ENCODE data around the gene NLRX1. TPM values are rescaled to one million over a fixed set of nuclear protein-coding genes. Genes with fewer than 3 reads are reported as not detected.
"Not testable (repeated sequence)": the region's sequence is repeated elsewhere in the genome, so short reads cannot be mapped to it uniquely, and the experiment has no call there.

NLRX1 gene
- total RNA-seq, 1 experiment from 2014 or later: 7.5 TPM

DNA sequence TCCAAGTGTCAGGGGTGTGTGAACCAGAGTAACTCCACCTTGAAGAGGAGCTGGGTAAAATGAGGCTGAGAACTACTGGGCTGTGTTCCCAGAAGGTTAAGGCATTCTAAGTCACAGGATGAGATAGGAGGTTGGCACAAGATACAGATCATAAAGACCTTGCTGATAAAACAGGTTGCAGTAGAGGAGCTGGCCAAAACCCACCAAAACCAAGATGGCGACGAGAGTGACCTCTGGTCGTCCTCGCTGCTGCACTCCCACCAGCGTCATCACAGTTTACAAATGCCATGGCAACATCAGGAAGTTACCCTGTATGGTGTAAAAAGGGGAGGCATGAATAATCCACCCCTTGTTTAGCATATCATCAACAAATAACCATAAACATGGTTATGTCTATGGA is 32.7 kb downstream of the NLRX1 start:
- not testable (repeated sequence) for H3K9ac ChIP-seq (ENCODE audit: low read length); H3K27ac ChIP-seq (ENCODE audit: low read length); DNase-seq; H3K4me3 ChIP-seq (ENCODE audit: low read length); H2AFZ ChIP-seq (ENCODE audit: low read length); H4K20me1 ChIP-seq (ENCODE audit: insufficient read depth, low read depth, low read length); H3K9me3 ChIP-seq (ENCODE audit: low read length); H3K4me2 ChIP-seq (ENCODE audit: low read depth, low read length, poor library complexity, severe bottlenecking); H3K36me3 ChIP-seq (ENCODE audit: insufficient read depth, low read length); H3K9me2 ChIP-seq (replicated peaks; ENCODE audit: insufficient read depth, low read length); H3K27me3 ChIP-seq (ENCODE audit: low read length); H3K79me2 ChIP-seq (ENCODE audit: low read length)
- H3K4me1 ChIP-seq (ENCODE audit: low read length): peaks cover 11% of the 10 kb centered on the region

DNA sequence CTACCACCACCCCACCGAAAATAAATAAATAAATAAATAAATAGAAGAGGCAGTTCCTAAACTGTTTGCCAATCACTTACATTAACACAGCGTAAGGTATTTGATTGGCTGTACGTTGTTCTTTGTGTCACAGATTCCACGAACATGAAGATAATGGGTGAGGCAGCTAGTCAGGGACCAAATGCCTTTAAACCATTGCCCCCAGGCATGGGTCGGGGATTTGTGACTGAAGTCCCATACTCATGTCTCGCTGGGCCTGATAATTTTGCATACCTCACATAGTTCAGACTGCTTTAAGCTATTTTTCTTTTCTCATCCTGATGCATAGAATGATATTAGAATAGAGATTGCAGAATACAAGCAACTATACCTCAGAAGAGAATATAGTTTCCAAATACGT is 34.0 kb downstream of the NLRX1 start:
- H2AFZ ChIP-seq (ENCODE audit: low read length): no peak overlapping the region

DNA sequence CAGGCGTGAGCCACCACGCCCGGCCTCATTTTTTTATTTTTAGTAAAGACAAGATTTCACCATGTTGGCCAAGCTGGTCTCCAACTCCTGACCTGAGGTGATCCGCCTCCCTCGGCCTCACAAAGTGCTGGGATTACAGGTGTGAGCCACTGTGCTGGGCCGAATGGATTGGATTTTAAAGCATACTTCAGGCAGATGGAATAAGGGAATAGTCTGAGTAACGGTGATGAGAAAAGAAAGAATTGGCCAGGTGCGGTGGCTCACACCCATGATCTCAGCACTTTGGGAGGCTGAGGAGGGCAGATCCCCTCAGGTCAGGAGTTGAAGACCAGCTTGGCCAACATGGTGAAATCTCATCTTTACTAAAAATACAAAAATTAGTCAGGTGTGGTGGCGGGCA is 35.5 kb downstream of the NLRX1 start:
- H3K79me2 ChIP-seq (ENCODE audit: low read length): peaks cover 27% of the 10 kb centered on the region
- H3K4me1 ChIP-seq (ENCODE audit: low read length): peaks cover 24% of the 10 kb centered on the region
- H2AFZ ChIP-seq (ENCODE audit: low read length): no peak overlapping the region
- H3K4me2 ChIP-seq (ENCODE audit: low read depth, low read length, poor library complexity, severe bottlenecking): no peak overlapping the region
- H3K27me3 ChIP-seq (ENCODE audit: low read length): no peaks in the 10 kb centered on the region
- no peaks in the 10 kb centered on the region for H4K20me1 ChIP-seq (ENCODE audit: insufficient read depth, low read depth, low read length)
- H3K36me3 ChIP-seq (ENCODE audit: insufficient read depth, low read length): no peaks in the 10 kb centered on the region
- H3K9me3 ChIP-seq (ENCODE audit: low read length): no peaks in the 10 kb centered on the region
- no peak overlapping the region for H3K9ac ChIP-seq (ENCODE audit: low read length)
- H3K4me3 ChIP-seq (ENCODE audit: low read length): no peak overlapping the region
- no peak overlapping the region for H3K27ac ChIP-seq (ENCODE audit: low read length)
- no peak for DNase-seq
- H3K9me2 ChIP-seq (replicated peaks; ENCODE audit: insufficient read depth, low read length): no peaks in the 10 kb centered on the region

More for the DNA sequence above, 34.0 kb downstream of the NLRX1 start:
- no peaks in the 10 kb centered on the region for H3K9me2 ChIP-seq (replicated peaks; ENCODE audit: insufficient read depth, low read length)
- peaks cover 12% of the 10 kb centered on the region for H3K79me2 ChIP-seq (ENCODE audit: low read length)
- no peak overlapping the region for H3K4me2 ChIP-seq (ENCODE audit: low read depth, low read length, poor library complexity, severe bottlenecking)
- H3K4me1 ChIP-seq (ENCODE audit: low read length): peaks cover 14% of the 10 kb centered on the region
- H3K36me3 ChIP-seq (ENCODE audit: insufficient read depth, low read length): no peaks in the 10 kb centered on the region
- H3K27ac ChIP-seq (ENCODE audit: low read length): no peak overlapping the region
- no peak overlapping the region for H3K4me3 ChIP-seq (ENCODE audit: low read length)
- H3K9me3 ChIP-seq (ENCODE audit: low read length): no peaks in the 10 kb centered on the region
- no peaks in the 10 kb centered on the region for H3K27me3 ChIP-seq (ENCODE audit: low read length)
- H3K9ac ChIP-seq (ENCODE audit: low read length): no peak overlapping the region
- DNase-seq: no peak
- no peaks in the 10 kb centered on the region for H4K20me1 ChIP-seq (ENCODE audit: insufficient read depth, low read depth, low read length)

DNA sequence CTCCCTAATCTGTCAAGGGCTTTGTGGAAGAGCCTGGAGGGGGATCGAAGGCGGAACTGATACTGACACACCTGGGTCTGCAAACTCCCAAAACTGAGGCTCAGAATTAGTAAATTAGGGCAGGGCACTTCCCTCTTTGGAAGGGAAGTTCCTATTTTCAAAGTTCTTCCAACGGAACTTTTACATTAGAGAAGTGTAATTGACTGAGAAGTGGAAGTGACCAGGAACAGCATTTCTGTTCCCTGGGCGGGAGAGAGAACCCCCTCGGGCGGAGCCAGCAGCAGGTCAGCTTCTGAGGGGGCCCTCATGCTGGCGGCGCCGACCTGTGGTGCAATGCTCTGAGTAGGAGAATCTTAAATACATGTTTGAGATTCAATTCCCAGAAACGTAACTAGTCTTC is 36.6 kb downstream of the NLRX1 start:
- peak; percentile 52 for DNase-seq
- no peaks in the 10 kb centered on the region for H3K36me3 ChIP-seq (ENCODE audit: insufficient read depth, low read length)
- H3K27ac ChIP-seq (ENCODE audit: low read length): 0 out of 2 replicates have a peak overlapping the region, but pooled peaks have one; percentile 34
- peak overlapping the region; percentile 88 for H3K9ac ChIP-seq (ENCODE audit: low read length)
- peaks cover 24% of the 10 kb centered on the region for H3K4me1 ChIP-seq (ENCODE audit: low read length)
- H3K9me2 ChIP-seq (replicated peaks; ENCODE audit: insufficient read depth, low read length): no peaks in the 10 kb centered on the region
- H3K4me2 ChIP-seq (ENCODE audit: low read depth, low read length, poor library complexity, severe bottlenecking): peak overlapping the region; percentile 78
- H3K27me3 ChIP-seq (ENCODE audit: low read length): no peaks in the 10 kb centered on the region
- H4K20me1 ChIP-seq (ENCODE audit: insufficient read depth, low read depth, low read length): no peaks in the 10 kb centered on the region
- no peaks in the 10 kb centered on the region for H3K9me3 ChIP-seq (ENCODE audit: low read length)
- peaks cover 37% of the 10 kb centered on the region for H3K79me2 ChIP-seq (ENCODE audit: low read length)
- peak overlapping the region; percentile 43; the same call in 1 of the 2 replicates for H2AFZ ChIP-seq (ENCODE audit: low read length)
- peak overlapping the region; percentile 90 for H3K4me3 ChIP-seq (ENCODE audit: low read length)

DNA sequence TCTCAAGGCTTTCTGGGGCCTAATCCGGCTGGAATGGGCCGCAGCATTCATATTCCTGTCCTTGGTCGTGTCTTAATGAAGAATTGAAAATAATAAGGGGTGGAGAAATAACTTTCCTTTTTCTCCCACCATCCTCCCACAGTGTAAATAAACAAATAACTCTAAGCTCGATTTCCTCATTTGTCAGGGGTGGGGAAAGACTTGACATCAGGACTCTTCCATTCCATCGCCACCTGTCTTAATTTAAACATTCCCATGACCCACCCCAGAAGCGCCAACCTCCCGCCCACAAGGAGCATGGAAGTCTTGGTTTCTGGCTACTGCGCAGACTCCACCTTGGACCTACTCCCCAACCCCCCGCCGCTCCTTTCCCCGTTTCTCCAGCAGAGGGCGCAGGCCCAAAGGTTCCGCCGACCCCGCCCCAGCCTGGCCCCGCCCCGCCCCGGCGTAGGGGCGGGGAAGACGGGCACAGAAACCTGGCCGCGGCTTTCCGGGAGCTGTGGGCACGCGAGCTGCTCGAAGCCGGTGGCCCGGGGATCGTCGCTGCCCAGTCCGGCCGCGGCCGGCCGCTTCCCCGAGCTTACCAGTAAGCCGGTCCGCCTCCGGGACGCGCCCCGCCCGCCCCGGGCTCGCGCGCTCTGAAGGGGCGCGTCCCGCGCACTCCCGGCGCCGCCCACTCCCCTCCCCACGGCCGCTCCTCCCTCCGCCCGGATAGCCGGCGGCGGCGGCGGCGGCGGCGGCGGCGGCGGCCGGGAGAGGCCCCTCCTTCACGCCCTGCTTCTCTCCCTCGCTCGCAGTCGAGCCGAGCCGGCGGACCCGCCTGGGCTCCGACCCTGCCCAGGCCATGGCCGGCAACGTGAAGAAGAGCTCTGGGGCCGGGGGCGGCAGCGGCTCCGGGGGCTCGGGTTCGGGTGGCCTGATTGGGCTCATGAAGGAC is 37.3 kb downstream of the NLRX1 start, which contains the start of gene CBL:
Gene CBL (plus strand): TSS at position 766 of the 937 bp plus-strand sequence. CDS start 79 bp downstream, at position 845.
- Histone ChIP-seq H3K27ac (ENCODE audit: low read length) (peak within 1 kb of the TSS; percentile 77), H3K9me3 (ENCODE audit: low read length) (no peaks in the 10 kb centered on the region), H3K9ac (ENCODE audit: low read length) (peak within 1 kb of the TSS; percentile 88), H4K20me1 (ENCODE audit: insufficient read depth, low read depth, low read length) (no peaks in the 10 kb centered on the region), H3K79me2 (ENCODE audit: low read length) (peaks cover 45% of the 10 kb centered on the region), H3K36me3 (ENCODE audit: insufficient read depth, low read length) (no peaks in the 10 kb centered on the region), H3K4me3 (ENCODE audit: low read length) (peak within 1 kb of the TSS; percentile 90), H3K27me3 (ENCODE audit: low read length) (no peaks in the 10 kb centered on the region), H3K9me2 (replicated peaks; ENCODE audit: insufficient read depth, low read length) (no peaks in the 10 kb centered on the region), H3K4me2 (ENCODE audit: low read depth, low read length, poor library complexity, severe bottlenecking) (peak within 1 kb of the TSS; percentile 84), H2AFZ (ENCODE audit: low read length) (peak within 1 kb of the TSS; percentile 43), H3K4me1 (ENCODE audit: low read length) (peaks cover 24% of the 10 kb centered on the region)
- DNase-seq: peak; percentile 93

DNA sequence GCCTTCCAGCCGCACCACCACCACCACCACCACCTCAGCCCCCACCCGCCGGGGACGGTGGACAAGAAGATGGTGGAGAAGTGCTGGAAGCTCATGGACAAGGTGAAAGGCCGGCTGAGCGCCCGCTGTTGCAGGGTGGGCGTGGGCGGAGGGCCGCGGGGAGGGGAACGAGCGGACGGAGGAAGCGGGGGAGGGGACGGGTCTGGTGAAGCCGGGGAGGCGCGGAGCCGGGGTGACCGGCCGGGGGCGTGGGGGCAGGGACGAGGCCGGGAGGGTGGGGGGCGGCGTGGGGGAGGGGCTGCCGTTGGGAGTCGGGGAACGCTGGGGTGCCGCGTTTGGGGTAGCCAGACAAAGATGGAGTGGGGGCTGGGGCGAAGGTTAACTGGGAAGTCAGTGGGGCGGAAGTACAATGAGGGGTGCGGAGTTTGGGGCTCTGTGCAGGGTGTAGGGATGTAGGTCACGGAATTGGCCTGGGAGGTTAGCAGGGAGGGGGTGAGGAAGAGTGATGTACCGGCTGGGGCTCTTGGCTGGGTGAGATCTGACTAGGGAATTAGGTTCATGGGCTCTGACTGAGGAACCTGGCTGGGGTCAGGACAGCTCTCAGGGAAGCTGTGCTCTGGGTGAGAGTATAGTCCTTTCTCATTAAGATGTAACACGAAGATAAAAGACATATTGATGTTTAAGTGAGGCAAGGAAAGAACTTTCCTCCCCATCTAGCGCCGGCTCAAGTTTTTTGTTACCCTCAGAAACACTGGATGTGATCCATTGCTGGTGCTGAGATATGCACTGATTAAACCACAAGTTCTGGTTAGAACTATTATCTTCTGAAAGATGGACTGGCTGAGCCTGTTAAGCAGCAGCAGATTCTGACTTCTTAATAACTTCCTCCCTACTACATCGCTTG is 38.2 kb downstream of the NLRX1 start:
- Histone ChIP-seq H3K4me2 (ENCODE audit: low read depth, low read length, poor library complexity, severe bottlenecking) (peak overlapping the region; percentile 84), H3K4me3 (ENCODE audit: low read length) (peak overlapping the region; percentile 90), H3K9me3 (ENCODE audit: low read length) (no peaks in the 10 kb centered on the region), H3K9me2 (replicated peaks; ENCODE audit: insufficient read depth, low read length) (no peaks in the 10 kb centered on the region), H3K4me1 (ENCODE audit: low read length) (peaks cover 24% of the 10 kb centered on the region), H3K27me3 (ENCODE audit: low read length) (no peaks in the 10 kb centered on the region), H2AFZ (ENCODE audit: low read length) (no peak overlapping the region; the same call in 1 of the 2 replicates), H3K79me2 (ENCODE audit: low read length) (peaks cover 53% of the 10 kb centered on the region), H3K36me3 (ENCODE audit: insufficient read depth, low read length) (no peaks in the 10 kb centered on the region), H3K9ac (ENCODE audit: low read length) (peak overlapping the region; percentile 88), H4K20me1 (ENCODE audit: insufficient read depth, low read depth, low read length) (no peaks in the 10 kb centered on the region), H3K27ac (ENCODE audit: low read length) (peak overlapping the region; percentile 77)
- peak; percentile 63 for DNase-seq

DNA sequence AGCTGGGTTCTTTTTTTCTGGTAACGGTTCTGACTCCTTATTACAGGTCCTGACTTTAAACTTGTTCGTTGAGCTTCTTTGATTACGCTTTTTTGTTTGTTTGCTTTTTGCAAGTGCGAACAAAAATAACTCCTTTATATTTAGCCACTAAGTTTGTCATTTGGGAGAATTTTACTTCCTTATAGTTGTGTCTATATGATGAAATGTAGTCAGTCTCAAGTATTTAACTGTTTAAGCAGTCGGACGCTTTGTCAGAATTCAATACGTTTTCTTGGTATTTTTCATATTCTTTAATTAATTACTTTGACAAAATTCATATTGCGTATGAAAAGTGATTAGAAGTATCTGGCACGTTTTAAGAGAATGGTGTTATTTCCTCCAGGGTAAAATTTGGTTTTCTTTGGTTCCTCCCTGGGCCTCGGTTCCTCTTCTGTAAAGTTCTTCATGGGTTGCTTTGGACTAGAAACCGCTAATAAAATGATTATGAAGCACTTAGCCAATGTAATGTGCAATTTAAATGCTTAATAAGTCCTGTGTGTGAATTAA is 39.0 kb downstream of the NLRX1 start:
- Histone ChIP-seq H3K4me2 (ENCODE audit: low read depth, low read length, poor library complexity, severe bottlenecking) (peak overlapping the region; percentile 84), H3K9me3 (ENCODE audit: low read length) (no peaks in the 10 kb centered on the region), H3K36me3 (ENCODE audit: insufficient read depth, low read length) (no peaks in the 10 kb centered on the region), H3K4me1 (ENCODE audit: low read length) (peaks cover 24% of the 10 kb centered on the region), H3K4me3 (ENCODE audit: low read length) (peak overlapping the region; percentile 90), H3K79me2 (ENCODE audit: low read length) (peaks cover 53% of the 10 kb centered on the region), H3K9ac (ENCODE audit: low read length) (peak overlapping the region; percentile 88), H3K27me3 (ENCODE audit: low read length) (no peaks in the 10 kb centered on the region), H2AFZ (ENCODE audit: low read length) (no peak overlapping the region), H4K20me1 (ENCODE audit: insufficient read depth, low read depth, low read length) (no peaks in the 10 kb centered on the region), H3K9me2 (replicated peaks; ENCODE audit: insufficient read depth, low read length) (no peaks in the 10 kb centered on the region), H3K27ac (ENCODE audit: low read length) (peak overlapping the region; percentile 77)
- peak; percentile 41 for DNase-seq
